SK-N-SH treated with all-trans-retinoic acid at 6 μM for 48 hours (cell line): ENCODE data around the gene INSIG2.

Experiments
- ATAC-seq: fragments of 200-7000 bp; cut with Tn5 transposase; 3 replicates; pipeline ENCODE4 v1.9.1; 2020; ENCODE audit warnings: mild to moderate bottlenecking, moderate library complexity
- BACH2 ChIP-seq: fragments of 250-450 bp; sonication (Bioruptor Pico); IDR thresholded peaks from 2 replicates; pipeline ENCODE4 v1.9.0; 2021; ENCODE audit warnings: mild to moderate bottlenecking, borderline replicate concordance
- CSDC2 ChIP-seq: fragments of 250-450 bp; sonication (Bioruptor Pico); IDR thresholded peaks from 2 replicates; pipeline ENCODE4 v1.5.0; 2020; ENCODE audit warnings: mild to moderate bottlenecking, moderate library complexity
- ESRRG ChIP-seq: fragments of 250-450 bp; sonication (Bioruptor Pico); IDR thresholded peaks from 2 replicates; pipeline ENCODE4 v1.6.1; 2021; ENCODE audit warnings: mild to moderate bottlenecking
- ISL1 ChIP-seq: fragments of 250-450 bp; sonication (Bioruptor Pico); IDR thresholded peaks from 2 replicates; pipeline ENCODE4 v2.1.2; 2022; ENCODE audit warnings: mild to moderate bottlenecking, moderate library complexity
- OSR1 ChIP-seq: fragments of 250-450 bp; sonication (Bioruptor Pico); IDR thresholded peaks from 2 replicates; pipeline ENCODE4 v1.8.0; 2022; ENCODE audit warnings: moderate library complexity, mild to moderate bottlenecking, inconsistent platforms
- PPARA ChIP-seq: fragments of 250-450 bp; sonication (Bioruptor Pico); IDR thresholded peaks from 2 replicates; pipeline ENCODE4 v1.5.0; 2020; ENCODE audit warnings: mild to moderate bottlenecking, borderline replicate concordance
- RARB ChIP-seq: fragments of 250-450 bp; sonication (Bioruptor Pico); IDR thresholded peaks from 2 replicates; pipeline ENCODE4 v1.8.0; 2021; ENCODE audit warnings: mild to moderate bottlenecking, moderate library complexity
- TCF4 ChIP-seq: fragments of 250-450 bp; sonication (Bioruptor Pico); IDR thresholded peaks from 2 replicates; pipeline ENCODE4 v1.8.0; 2021; ENCODE audit warnings: mild to moderate bottlenecking, moderate library complexity, borderline replicate concordance
- ZC3H10 ChIP-seq: fragments of 250-450 bp; sonication (Bioruptor Pico); IDR thresholded peaks from 2 replicates; pipeline ENCODE4 v1.5.1; 2021; ENCODE audit warnings: mild to moderate bottlenecking, moderate library complexity
- ZFP3 ChIP-seq: fragments of 250-450 bp; sonication (Bioruptor Pico); IDR thresholded peaks from 2 replicates; pipeline ENCODE4 v1.5.0; 2020; ENCODE audit warnings: mild to moderate bottlenecking, moderate library complexity
- ZNF565 ChIP-seq: fragments of 450-650 bp; formaldehyde crosslinking; conservative IDR thresholded peaks from 2 replicates; pipeline ENCODE4 v1.5.0; 2020; ENCODE audit warnings: low read depth, mild to moderate bottlenecking, moderate library complexity
- ZNF70 ChIP-seq: fragments of 450-650 bp; formaldehyde crosslinking; IDR thresholded peaks from 2 replicates; pipeline ENCODE4 v1.5.0; 2020; ENCODE audit warnings: mild to moderate bottlenecking, moderate library complexity
- ZNF8 ChIP-seq: fragments of 450-650 bp; formaldehyde crosslinking; IDR thresholded peaks from 2 replicates; pipeline ENCODE4 v1.5.0; 2020; ENCODE audit warnings: mild to moderate bottlenecking, moderate library complexity
- TF ChIP-seq, protein P1 (sequence below): fragments of 250-450 bp; sonication (Bioruptor Pico); IDR thresholded peaks from 2 replicates; pipeline ENCODE4 v1.8.0; 2021; ENCODE audit warnings: low read depth, mild to moderate bottlenecking, moderate library complexity, borderline replicate concordance
- TF ChIP-seq, protein P2 (sequence below): fragments of 250-450 bp; sonication (Bioruptor Pico); IDR thresholded peaks from 2 replicates; pipeline ENCODE4 v1.8.0; 2020; ENCODE audit warnings: mild to moderate bottlenecking, moderate library complexity, borderline replicate concordance
- TF ChIP-seq, protein P3 (sequence below): fragments of 250-450 bp; sonication (Bioruptor Pico); IDR thresholded peaks from 2 replicates; pipeline ENCODE4 v1.5.1; 2021; ENCODE audit warnings: mild to moderate bottlenecking, moderate library complexity

INSIG2 gene

DNA sequence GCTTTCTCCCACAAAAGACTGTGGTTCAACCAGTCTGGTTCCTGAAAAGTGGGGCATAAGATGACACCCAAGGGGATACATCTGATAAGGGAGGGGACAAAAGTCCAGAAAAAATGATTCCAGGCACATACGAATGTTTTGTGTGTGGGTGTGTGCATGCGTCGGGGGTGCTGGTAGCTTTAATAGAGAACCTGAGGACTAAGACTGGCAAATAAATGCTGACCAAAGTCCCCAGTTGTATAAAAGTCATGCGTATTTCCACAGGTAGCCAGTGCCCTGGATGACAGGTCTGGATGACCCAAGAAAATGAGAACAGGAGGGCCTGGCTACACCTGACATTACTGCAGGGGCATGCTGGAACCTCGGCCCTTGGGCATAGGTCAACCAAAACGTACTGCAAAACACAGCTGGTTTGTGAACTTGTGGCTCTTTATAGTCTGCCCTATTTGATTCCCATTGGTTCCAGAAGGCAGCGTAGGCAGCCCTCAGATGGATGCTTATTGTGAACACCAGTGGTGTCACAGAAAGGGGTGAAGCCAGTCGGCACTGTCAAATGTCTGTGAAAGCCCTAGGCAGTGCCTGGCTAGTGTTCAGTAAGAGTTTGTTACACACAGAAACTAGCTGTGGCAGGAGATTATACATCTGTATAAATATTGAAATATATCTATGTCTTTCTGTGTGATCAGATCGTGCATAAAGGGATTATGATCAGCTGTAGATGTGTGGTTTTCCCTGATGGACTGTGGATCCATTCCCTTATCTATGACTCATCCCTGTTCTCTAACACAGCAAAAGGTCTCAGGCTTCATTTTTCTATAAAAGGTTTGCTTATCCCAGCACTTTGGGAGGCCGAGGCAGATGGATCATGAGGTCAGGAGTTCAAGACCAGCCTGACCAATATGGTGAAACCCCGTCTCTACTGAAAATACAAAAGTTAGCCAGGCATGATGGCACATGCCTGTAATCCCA is 58.3 kb downstream of the INSIG2 start:
- no peak for TF ChIP-seq PPARA (CRISPR knock-in tag)
- no peak for TF ChIP-seq OSR1 (CRISPR knock-in tag)
- no peak for TF ChIP-seq ZC3H10
- no peak for ATAC-seq

DNA sequence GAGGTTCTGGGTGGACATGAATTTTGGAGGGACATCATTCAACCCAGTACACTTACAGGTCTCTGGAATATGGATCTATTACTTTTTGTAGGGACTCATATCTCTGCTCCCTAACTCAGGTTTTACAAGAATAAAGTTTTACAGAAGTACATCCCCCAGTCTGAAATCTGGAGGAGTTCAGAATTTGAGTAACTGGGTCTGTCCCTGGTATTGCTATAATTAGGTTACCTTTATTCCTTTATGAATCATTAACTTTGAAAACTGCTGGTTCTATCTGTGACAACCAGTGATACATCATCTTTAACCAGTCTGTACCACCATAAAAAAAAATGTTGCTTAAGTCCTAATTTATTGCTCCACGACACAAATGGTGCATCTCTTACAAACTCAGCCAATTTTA is 59.9 kb downstream of the INSIG2 start:
- TF ChIP-seq, protein P1, sequence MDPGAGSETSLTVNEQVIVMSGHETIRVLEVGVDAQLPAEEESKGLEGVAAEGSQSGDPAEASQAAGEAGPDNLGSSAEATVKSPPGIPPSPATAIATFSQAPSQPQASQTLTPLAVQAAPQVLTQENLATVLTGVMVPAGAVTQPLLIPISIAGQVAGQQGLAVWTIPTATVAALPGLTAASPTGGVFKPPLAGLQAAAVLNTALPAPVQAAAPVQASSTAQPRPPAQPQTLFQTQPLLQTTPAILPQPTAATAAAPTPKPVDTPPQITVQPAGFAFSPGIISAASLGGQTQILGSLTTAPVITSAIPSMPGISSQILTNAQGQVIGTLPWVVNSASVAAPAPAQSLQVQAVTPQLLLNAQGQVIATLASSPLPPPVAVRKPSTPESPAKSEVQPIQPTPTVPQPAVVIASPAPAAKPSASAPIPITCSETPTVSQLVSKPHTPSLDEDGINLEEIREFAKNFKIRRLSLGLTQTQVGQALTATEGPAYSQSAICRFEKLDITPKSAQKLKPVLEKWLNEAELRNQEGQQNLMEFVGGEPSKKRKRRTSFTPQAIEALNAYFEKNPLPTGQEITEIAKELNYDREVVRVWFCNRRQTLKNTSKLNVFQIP (CRISPR knock-in tag), result no peak
- TF ChIP-seq, all 23 proteins: peak for 0
- ATAC-seq, result no peak

DNA sequence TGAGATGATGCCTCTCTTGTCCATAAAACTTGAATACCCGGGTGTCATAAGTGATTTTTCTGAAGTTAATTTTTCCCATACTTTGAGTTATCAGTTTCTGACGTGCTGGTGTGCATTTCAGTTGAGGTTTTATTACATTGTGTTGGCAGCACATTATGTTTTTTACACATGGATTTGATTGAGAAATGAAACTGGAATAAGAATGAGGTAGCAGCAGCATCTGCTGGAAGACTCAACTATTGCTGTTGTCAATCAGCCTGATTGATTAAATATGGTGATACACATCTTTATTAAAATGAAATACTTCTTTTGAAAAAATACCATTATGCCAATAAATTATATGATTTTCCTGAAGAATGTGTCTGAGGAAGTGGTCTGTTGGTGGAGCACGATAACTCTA is 60.5 kb downstream of the INSIG2 start:
- ATAC-seq, result no peak
- TF ChIP-seq, protein P2, sequence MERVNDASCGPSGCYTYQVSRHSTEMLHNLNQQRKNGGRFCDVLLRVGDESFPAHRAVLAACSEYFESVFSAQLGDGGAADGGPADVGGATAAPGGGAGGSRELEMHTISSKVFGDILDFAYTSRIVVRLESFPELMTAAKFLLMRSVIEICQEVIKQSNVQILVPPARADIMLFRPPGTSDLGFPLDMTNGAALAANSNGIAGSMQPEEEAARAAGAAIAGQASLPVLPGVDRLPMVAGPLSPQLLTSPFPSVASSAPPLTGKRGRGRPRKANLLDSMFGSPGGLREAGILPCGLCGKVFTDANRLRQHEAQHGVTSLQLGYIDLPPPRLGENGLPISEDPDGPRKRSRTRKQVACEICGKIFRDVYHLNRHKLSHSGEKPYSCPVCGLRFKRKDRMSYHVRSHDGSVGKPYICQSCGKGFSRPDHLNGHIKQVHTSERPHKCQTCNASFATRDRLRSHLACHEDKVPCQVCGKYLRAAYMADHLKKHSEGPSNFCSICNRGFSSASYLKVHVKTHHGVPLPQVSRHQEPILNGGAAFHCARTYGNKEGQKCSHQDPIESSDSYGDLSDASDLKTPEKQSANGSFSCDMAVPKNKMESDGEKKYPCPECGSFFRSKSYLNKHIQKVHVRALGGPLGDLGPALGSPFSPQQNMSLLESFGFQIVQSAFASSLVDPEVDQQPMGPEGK (CRISPR knock-in tag), result no peak
- TF ChIP-seq PPARA (CRISPR knock-in tag) (no peak), ZFP3 (CRISPR knock-in tag) (no peak), TCF4 (no peak), CSDC2 (CRISPR knock-in tag) (no peak)
- TF ChIP-seq, protein P3, sequence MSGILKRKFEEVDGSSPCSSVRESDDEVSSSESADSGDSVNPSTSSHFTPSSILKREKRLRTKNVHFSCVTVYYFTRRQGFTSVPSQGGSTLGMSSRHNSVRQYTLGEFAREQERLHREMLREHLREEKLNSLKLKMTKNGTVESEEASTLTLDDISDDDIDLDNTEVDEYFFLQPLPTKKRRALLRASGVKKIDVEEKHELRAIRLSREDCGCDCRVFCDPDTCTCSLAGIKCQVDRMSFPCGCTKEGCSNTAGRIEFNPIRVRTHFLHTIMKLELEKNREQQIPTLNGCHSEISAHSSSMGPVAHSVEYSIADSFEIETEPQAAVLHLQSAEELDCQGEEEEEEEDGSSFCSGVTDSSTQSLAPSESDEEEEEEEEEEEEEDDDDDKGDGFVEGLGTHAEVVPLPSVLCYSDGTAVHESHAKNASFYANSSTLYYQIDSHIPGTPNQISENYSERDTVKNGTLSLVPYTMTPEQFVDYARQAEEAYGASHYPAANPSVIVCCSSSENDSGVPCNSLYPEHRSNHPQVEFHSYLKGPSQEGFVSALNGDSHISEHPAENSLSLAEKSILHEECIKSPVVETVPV (CRISPR knock-in tag), result no peak

DNA sequence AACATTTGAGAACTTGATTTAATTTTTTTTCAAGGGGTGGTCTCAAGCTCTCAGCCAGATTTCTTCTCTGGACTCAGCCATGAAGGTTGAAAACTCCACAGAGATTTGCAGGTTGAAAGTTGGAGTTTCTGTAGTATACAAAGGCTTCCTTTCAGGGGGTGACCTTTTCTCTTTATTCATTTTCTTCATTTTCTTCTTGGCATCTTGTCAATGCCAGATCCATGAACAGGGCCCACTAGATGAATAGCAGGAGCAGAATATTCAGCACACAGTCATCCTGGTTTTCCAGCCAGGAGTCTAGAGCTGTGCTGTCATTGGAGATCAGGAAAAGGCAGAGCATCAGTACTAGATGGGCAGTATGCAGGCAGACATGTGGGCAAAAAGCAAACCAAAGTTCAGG is 62.0 kb downstream of the INSIG2 start:
- ATAC-seq, result no peak
- no peak for TF ChIP-seq CSDC2 (CRISPR knock-in tag)
- TF ChIP-seq, protein P2 (CRISPR knock-in tag), result no peak
- TF ChIP-seq, all 23 proteins: peak for 0

DNA sequence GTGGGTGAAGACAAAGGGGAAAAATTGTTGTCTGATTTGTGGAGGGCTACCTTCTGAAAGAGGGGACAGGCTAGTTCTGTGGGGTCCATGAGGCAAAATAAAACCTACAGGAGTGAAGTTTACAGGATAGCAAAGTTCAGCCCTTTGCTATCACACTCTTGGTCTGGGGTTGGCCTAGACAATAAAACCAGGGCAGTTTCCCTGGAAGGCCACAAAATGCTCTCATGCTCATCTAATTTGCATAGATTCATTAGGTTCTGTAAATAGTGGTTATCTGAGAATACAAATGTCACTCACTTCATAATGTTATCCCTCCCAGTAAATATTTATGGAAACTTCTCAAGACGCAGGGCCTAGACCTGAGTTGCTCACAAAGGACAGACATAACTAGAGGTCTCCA is 63.6 kb downstream of the INSIG2 start:
- no peak for ATAC-seq

DNA sequence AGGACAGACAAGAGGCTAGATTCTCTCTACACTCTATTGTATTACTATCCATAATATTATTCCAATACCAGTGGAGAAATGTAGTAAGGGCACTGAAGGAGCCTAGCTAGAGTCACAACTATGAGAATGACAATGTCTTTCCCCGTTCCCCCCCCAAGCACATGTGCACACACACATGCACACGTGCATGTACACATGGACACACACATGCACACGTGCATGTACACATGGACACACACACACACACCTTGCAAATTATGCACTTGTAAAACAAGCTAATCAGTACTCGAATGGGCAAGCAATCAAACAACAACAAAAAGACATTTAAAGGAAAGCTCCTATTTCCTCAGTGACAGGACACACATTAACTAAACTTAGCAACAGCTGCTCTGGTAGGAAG is 65.2 kb downstream of the INSIG2 start:
- TF ChIP-seq PPARA (CRISPR knock-in tag) (no peak), ZNF8 (CRISPR knock-in tag) (no peak), OSR1 (CRISPR knock-in tag) (no peak), ESRRG (no peak), CSDC2 (CRISPR knock-in tag) (no peak), TCF4 (no peak), RARB (CRISPR knock-in tag) (no peak), ZNF70 (CRISPR knock-in tag) (no peak), BACH2 (no peak), ZFP3 (CRISPR knock-in tag) (no peak)
- TF ChIP-seq, protein P2 (CRISPR knock-in tag), result no peak
- ATAC-seq, result no peak

More for the DNA sequence above, 63.6 kb downstream of the INSIG2 start:
- TF ChIP-seq PPARA (CRISPR knock-in tag) (no peak), ZNF565 (no peak), RARB (CRISPR knock-in tag) (no peak), ISL1 (CRISPR knock-in tag) (no peak)
- TF ChIP-seq, protein P2 (CRISPR knock-in tag), result no peak
